ENCODE measurements around the gene PIK3CG.
"Not testable (repeated sequence)": the region's sequence is repeated elsewhere in the genome, so short reads cannot be mapped to it uniquely, and the experiment has no call there.

PIK3CG gene

GRCh38 chr7:106888204-106888603 is 23.1 kb downstream of the PIK3CG start:
- no peak for DNase-seq

GRCh38 chr7:106890952-106891351 is 25.9 kb downstream of the PIK3CG start:
- no peak for DNase-seq

GRCh38 chr7:106891548-106892410 is 26.7 kb downstream of the PIK3CG start:
- no peak for DNase-seq

- DNase-seq, result no peak
Observed at GRCh38 chr7:106893591-106893990, 28.5 kb downstream of the PIK3CG start.

- DNase-seq, result no peak
Observed at GRCh38 chr7:106895246-106895864, 30.3 kb downstream of the PIK3CG start.

- no peak for DNase-seq
Observed at GRCh38 chr7:106896231-106896630, 31.1 kb downstream of the PIK3CG start.

GRCh38 chr7:106897553-106897952 is 32.5 kb downstream of the PIK3CG start:
- not testable (repeated sequence) for DNase-seq

- DNase-seq, result not testable (repeated sequence)
Observed at GRCh38 chr7:106898967-106899366, 33.9 kb downstream of the PIK3CG start.

GRCh38 chr7:106901828-106902441 is 36.9 kb downstream of the PIK3CG start:
- DNase-seq, result no peak

GRCh38 chr7:106905734-106906133 is 40.7 kb downstream of the PIK3CG start:
- no peak for DNase-seq

- DNase-seq, result no peak
Observed at GRCh38 chr7:106911959-106912358, 46.9 kb downstream of the PIK3CG start.

- no peak for DNase-seq
Observed at GRCh38 chr7:106914018-106914607, 49.0 kb downstream of the PIK3CG start.

GRCh38 chr7:106915407-106915806 is 50.3 kb downstream of the PIK3CG start:
- DNase-seq, result no peak

- DNase-seq, result no peak
Observed at GRCh38 chr7:106915873-106916272, 50.8 kb downstream of the PIK3CG start.

- no peak for DNase-seq
Observed at GRCh38 chr7:106916679-106917078, 51.6 kb downstream of the PIK3CG start.

- no peak for DNase-seq
Observed at GRCh38 chr7:106918991-106919390, 53.9 kb downstream of the PIK3CG start.

GRCh38 chr7:106924468-106924867 is 59.4 kb downstream of the PIK3CG start:
- DNase-seq, result not testable (repeated sequence)

GRCh38 chr7:106926892-106927291 is 61.8 kb downstream of the PIK3CG start:
- no peak for DNase-seq

GRCh38 chr7:106927536-106927935 is 62.5 kb downstream of the PIK3CG start:
- DNase-seq, result no peak

- not testable (repeated sequence) for DNase-seq
Observed at GRCh38 chr7:106929616-106930015, 64.5 kb downstream of the PIK3CG start.

- DNase-seq, result no peak
Observed at GRCh38 chr7:106936236-106936635, 71.2 kb downstream of the PIK3CG start.

GRCh38 chr7:106938122-106938521 is 73.0 kb downstream of the PIK3CG start:
- not testable (repeated sequence) for DNase-seq

- no peak for DNase-seq
Observed at GRCh38 chr7:106938803-106939202, 73.7 kb downstream of the PIK3CG start.
